Measurements from ENCODE around the gene CDC25A. TPM values are rescaled to one million over a fixed set of nuclear protein-coding genes. Genes with fewer than 3 reads are reported as not detected.
A peak's percentile ranks its signal among the peaks of the same experiment; 100 is the strongest.

The CDC25A gene
- total RNA-seq, 1 experiment from 2014 or later, result 12.0 TPM

- in situ Hi-C loops (cut with HindIII; ENCODE audit: low pct_unique_long_range_greater_than_20kb, low sequenced_read_pairs), result no loop called here
- DNase-seq (ENCODE audit: low read depth), result no peak
Measured at GRCh38 chr3:48208076-48208475, 19.9 kb upstream of the CDC25A start.

GRCh38 chr3:48202632-48203031 is 14.4 kb upstream of the CDC25A start:
- in situ Hi-C loops (cut with HindIII; ENCODE audit: low pct_unique_long_range_greater_than_20kb, low sequenced_read_pairs), result no loop called here
- no peak for DNase-seq (ENCODE audit: low read depth)

GRCh38 chr3:48199117-48199516 is 10.9 kb upstream of the CDC25A start:
- in situ Hi-C loops (cut with HindIII; ENCODE audit: low pct_unique_long_range_greater_than_20kb, low sequenced_read_pairs), result no loop called here
- no peak for DNase-seq (ENCODE audit: low read depth)

GRCh38 chr3:48196611-48197010 is 8.4 kb upstream of the CDC25A start:
- in situ Hi-C loops (cut with HindIII; ENCODE audit: low pct_unique_long_range_greater_than_20kb, low sequenced_read_pairs), result no loop called here

GRCh38 chr3:48194446-48195071 is 6.3 kb upstream of the CDC25A start:
- in situ Hi-C loops (cut with HindIII; ENCODE audit: low pct_unique_long_range_greater_than_20kb, low sequenced_read_pairs), result no loop called here
- DNase-seq (ENCODE audit: low read depth), result peak; percentile 55

More at GRCh38 chr3:48196611-48197010, 8.4 kb upstream of the CDC25A start:
- no peak for DNase-seq (ENCODE audit: low read depth)

GRCh38 chr3:48190911-48191310 is 2.7 kb upstream of the CDC25A start:
- in situ Hi-C loops (cut with HindIII; ENCODE audit: low pct_unique_long_range_greater_than_20kb, low sequenced_read_pairs), result no loop called here
- no peak for DNase-seq (ENCODE audit: low read depth)

- no peak for DNase-seq (ENCODE audit: low read depth)
- in situ Hi-C loops (cut with HindIII; ENCODE audit: low pct_unique_long_range_greater_than_20kb, low sequenced_read_pairs), result no loop called here
Measured at GRCh38 chr3:48189321-48189720, 1.1 kb upstream of the CDC25A start.

GRCh38 chr3:48187579-48188265 is 495 bp downstream of the CDC25A start:
- DNase-seq (ENCODE audit: low read depth), result no peak
- in situ Hi-C loops (cut with HindIII; ENCODE audit: low pct_unique_long_range_greater_than_20kb, low sequenced_read_pairs), result no loop called here

GRCh38 chr3:48187301-48187578 is 977 bp downstream of the CDC25A start:
- peak; percentile 2 for DNase-seq (ENCODE audit: low read depth)
- in situ Hi-C loops (cut with HindIII; ENCODE audit: low pct_unique_long_range_greater_than_20kb, low sequenced_read_pairs), result no loop called here

GRCh38 chr3:48186631-48187300 is 1.5 kb downstream of the CDC25A start:
- in situ Hi-C loops (cut with HindIII; ENCODE audit: low pct_unique_long_range_greater_than_20kb, low sequenced_read_pairs), result no loop called here
- no peak for DNase-seq (ENCODE audit: low read depth)

GRCh38 chr3:48185129-48185528 is 3.1 kb downstream of the CDC25A start:
- in situ Hi-C loops (cut with HindIII; ENCODE audit: low pct_unique_long_range_greater_than_20kb, low sequenced_read_pairs), result no loop called here

GRCh38 chr3:48184299-48184698 is 3.9 kb downstream of the CDC25A start:
- DNase-seq (ENCODE audit: low read depth), result no peak
- in situ Hi-C loops (cut with HindIII; ENCODE audit: low pct_unique_long_range_greater_than_20kb, low sequenced_read_pairs), result no loop called here

More at GRCh38 chr3:48185129-48185528, 3.1 kb downstream of the CDC25A start:
- no peak for DNase-seq (ENCODE audit: low read depth)

GRCh38 chr3:48180531-48181253 is 7.5 kb downstream of the CDC25A start:
- no peak for DNase-seq (ENCODE audit: low read depth)
- in situ Hi-C loops (cut with HindIII; ENCODE audit: low pct_unique_long_range_greater_than_20kb, low sequenced_read_pairs), result no loop called here

GRCh38 chr3:48180021-48180420 is 8.2 kb downstream of the CDC25A start:
- DNase-seq (ENCODE audit: low read depth), result no peak
- in situ Hi-C loops (cut with HindIII; ENCODE audit: low pct_unique_long_range_greater_than_20kb, low sequenced_read_pairs), result no loop called here

- in situ Hi-C loops (cut with HindIII; ENCODE audit: low pct_unique_long_range_greater_than_20kb, low sequenced_read_pairs), result no loop called here
- DNase-seq (ENCODE audit: low read depth), result no peak
Measured at GRCh38 chr3:48178072-48178471, 10.1 kb downstream of the CDC25A start.

- DNase-seq (ENCODE audit: low read depth), result no peak
- in situ Hi-C loops (cut with HindIII; ENCODE audit: low pct_unique_long_range_greater_than_20kb, low sequenced_read_pairs), result no loop called here
Measured at GRCh38 chr3:48157950-48158376, 30.3 kb downstream of the CDC25A start.

GRCh38 chr3:48157202-48157840 is 30.9 kb downstream of the CDC25A start:
- in situ Hi-C loops (cut with HindIII; ENCODE audit: low pct_unique_long_range_greater_than_20kb, low sequenced_read_pairs), result no loop called here
- DNase-seq (ENCODE audit: low read depth), result no peak

- in situ Hi-C loops (cut with HindIII; ENCODE audit: low pct_unique_long_range_greater_than_20kb, low sequenced_read_pairs), result no loop called here
- no peak for DNase-seq (ENCODE audit: low read depth)
Measured at GRCh38 chr3:48156163-48156562, 32.1 kb downstream of the CDC25A start.

- in situ Hi-C loops (cut with HindIII; ENCODE audit: low pct_unique_long_range_greater_than_20kb, low sequenced_read_pairs), result no loop called here
- peak; percentile 39 for DNase-seq (ENCODE audit: low read depth)
Measured at GRCh38 chr3:48155122-48155521, 33.1 kb downstream of the CDC25A start.
